Nephron (organoid): ENCODE measurements around the gene UPF3A.

Experiments used
- H3K27ac Mint-ChIP-seq, 3 experiments: 2 replicates each; pipeline ENCODE4 v1.8.0; 2020; ENCODE audit warnings: mixed read lengths in 3 of 3, mild to moderate bottlenecking in 2 of 3, moderate library complexity in 1 of 3
- H3K27me3 Mint-ChIP-seq: 2 replicates; pipeline ENCODE4 v1.8.0; 2021; ENCODE audit warnings: low read depth, mild to moderate bottlenecking, moderate library complexity, mixed read lengths
- H3K36me3 Mint-ChIP-seq: 2 replicates; pipeline ENCODE4 v1.8.0; 2020; ENCODE audit warnings: low read depth, mixed read lengths
- H3K4me1 Mint-ChIP-seq: 2 replicates; pipeline ENCODE4 v1.8.0; 2020; ENCODE audit warnings: mixed read lengths
- H3K4me3 Mint-ChIP-seq, 3 experiments: 2 replicates each; pipeline ENCODE4 v1.8.0; 2020; ENCODE audit warnings: mild to moderate bottlenecking in 3 of 3, mixed read lengths in 3 of 3, moderate library complexity in 2 of 3
- H3K9me3 Mint-ChIP-seq: 2 replicates; pipeline ENCODE4 v1.8.0; 2020; ENCODE audit warnings: mixed read lengths
- CTCF ChIP-seq, 3 experiments: fragments of 200-600 bp; sonication (generic); IDR thresholded peaks; one replicate each; pipeline ENCODE4 v1.5.0; 2021; ENCODE audit warnings: antibody characterized with exemption in 3 of 3; ENCODE audit not compliant: unreplicated experiment in 3 of 3

UPF3A gene

GRCh38 chr13:114285166-114285808 lies 3.9 kb downstream of the UPF3A start:
- peaks cover 65% of the 10 kb centered on the region for H3K36me3 Mint-ChIP-seq
- TF ChIP-seq CTCF (IDR thresholded peaks at IDR 0.05; ENCODE audit: unreplicated experiment in 3 of 3), result no peak
- H3K27me3 Mint-ChIP-seq, result no peaks in the 10 kb centered on the region
- H3K27ac Mint-ChIP-seq, result peak overlapping the region in 2 of 3 experiments; percentile 65 to 80
- peak overlapping the region; percentile 17 to 77 (median 34) for H3K4me3 Mint-ChIP-seq
- no peaks in the 10 kb centered on the region for H3K9me3 Mint-ChIP-seq
- peaks cover 23% of the 10 kb centered on the region for H3K4me1 Mint-ChIP-seq

- Mint-ChIP-seq H3K4me3 (no peak overlapping the region), H3K4me1 (peaks cover 17% of the 10 kb centered on the region), H3K9me3 (no peaks in the 10 kb centered on the region), H3K27me3 (no peaks in the 10 kb centered on the region), H3K36me3 (peaks cover 77% of the 10 kb centered on the region), H3K27ac (no peak overlapping the region)
- no peak for TF ChIP-seq CTCF (IDR thresholded peaks at IDR 0.05; ENCODE audit: unreplicated experiment in 3 of 3)
These were observed 5.4 kb downstream of the UPF3A start for GRCh38 chr13:114286808-114287207.

- Mint-ChIP-seq H3K4me3 (no peak overlapping the region), H3K27me3 (no peaks in the 10 kb centered on the region), H3K36me3 (peaks cover 90% of the 10 kb centered on the region), H3K4me1 (peaks cover 12% of the 10 kb centered on the region), H3K9me3 (no peaks in the 10 kb centered on the region), H3K27ac (no peak overlapping the region)
- TF ChIP-seq CTCF (IDR thresholded peaks at IDR 0.05; ENCODE audit: unreplicated experiment in 3 of 3), result no peak
These were observed 6.8 kb downstream of the UPF3A start for GRCh38 chr13:114288157-114288591.

GRCh38 chr13:114296448-114296847 lies 15.0 kb downstream of the UPF3A start:
- Mint-ChIP-seq H3K27me3 (no peaks in the 10 kb centered on the region), H3K36me3 (peaks cover 63% of the 10 kb centered on the region), H3K4me3 (no peak overlapping the region), H3K9me3 (no peaks in the 10 kb centered on the region), H3K4me1 (peaks cover 5% of the 10 kb centered on the region), H3K27ac (no peak overlapping the region)
- no peak for TF ChIP-seq CTCF (IDR thresholded peaks at IDR 0.05; ENCODE audit: unreplicated experiment in 3 of 3)

- Mint-ChIP-seq H3K9me3 (no peaks in the 10 kb centered on the region), H3K4me1 (peaks cover 5% of the 10 kb centered on the region), H3K27me3 (no peaks in the 10 kb centered on the region), H3K36me3 (peaks cover 63% of the 10 kb centered on the region), H3K4me3 (no peak overlapping the region), H3K27ac (no peak overlapping the region)
- TF ChIP-seq CTCF (IDR thresholded peaks at IDR 0.05; ENCODE audit: unreplicated experiment in 3 of 3), result no peak
These were observed 15.5 kb downstream of the UPF3A start for GRCh38 chr13:114296902-114297301.

- H3K36me3 Mint-ChIP-seq, result peaks cover 62% of the 10 kb centered on the region
- no peak for TF ChIP-seq CTCF (IDR thresholded peaks at IDR 0.05; ENCODE audit: unreplicated experiment in 3 of 3)
These were observed 17.5 kb downstream of the UPF3A start for GRCh38 chr13:114298866-114299265.

More at GRCh38 chr13:114298866-114299265, 17.5 kb downstream of the UPF3A start:
- H3K9me3 Mint-ChIP-seq, result no peaks in the 10 kb centered on the region
- H3K27me3 Mint-ChIP-seq, result no peaks in the 10 kb centered on the region
- no peak overlapping the region for H3K4me3 Mint-ChIP-seq
- H3K4me1 Mint-ChIP-seq, result peaks cover 5% of the 10 kb centered on the region
- H3K27ac Mint-ChIP-seq, result no peak overlapping the region
